Naive B cell (primary cell): ENCODE measurements around the gene BCKDHA. TPM values are rescaled to one million over a fixed set of nuclear protein-coding genes. Genes with fewer than 3 reads are reported as not detected.
"Not testable (repeated sequence)": the region's sequence is repeated elsewhere in the genome, so short reads cannot be mapped to it uniquely, and the experiment has no call there.

ENCODE experiments used
- ATAC-seq, 2 donors: fragments of 150-1000 bp; cut with Tn5 transposase; 2 replicates each; pipeline ENCODE4 v1.10.0; 2021; ENCODE audit warnings: low read depth in 2 of 2, mild to moderate bottlenecking in 2 of 2, moderate library complexity in 2 of 2
- DNase-seq: peaks from one replicate; pipeline ENCODE4 v3.0.0; 2022
- H3K27ac Mint-ChIP-seq, 6 donors: one replicate each; pipeline ENCODE4 v1.8.0; 2020 to 2022; ENCODE audit warnings: mild to moderate bottlenecking in 6 of 6, mixed read lengths in 6 of 6, moderate library complexity in 5 of 6, inconsistent platforms in 2 of 6
- H3K27me3 Mint-ChIP-seq, 3 donors: one replicate each; pipeline ENCODE4 v1.8.0; 2021 to 2022; ENCODE audit warnings: mixed read lengths in 3 of 3, mild to moderate bottlenecking in 1 of 3
- H3K36me3 Mint-ChIP-seq, 2 donors: one replicate each; pipeline ENCODE4 v1.8.0; 2020 to 2022; ENCODE audit warnings: mixed read lengths in 2 of 2, inconsistent platforms in 1 of 2, mild to moderate bottlenecking in 1 of 2
- H3K4me1 Mint-ChIP-seq, 3 donors: one replicate each; pipeline ENCODE4 v1.8.0; 2020 to 2022; ENCODE audit warnings: mixed read lengths in 3 of 3, inconsistent platforms in 1 of 3, mild to moderate bottlenecking in 1 of 3, moderate library complexity in 1 of 3
- H3K4me3 Mint-ChIP-seq, 8 donors: one replicate each; pipeline ENCODE4 v1.8.0; 2020 to 2022; ENCODE audit warnings: mild to moderate bottlenecking in 8 of 8, mixed read lengths in 8 of 8, moderate library complexity in 8 of 8, inconsistent platforms in 2 of 8
- H3K9me3 Mint-ChIP-seq, 7 donors: one replicate each; pipeline ENCODE4 v1.8.0; 2020 to 2022; ENCODE audit warnings: mixed read lengths in 7 of 7, mild to moderate bottlenecking in 5 of 7, inconsistent platforms in 2 of 7, moderate library complexity in 1 of 7
- polyA plus RNA-seq, 6 donors: library from polyadenylated mRNA; unstranded; fragments of 300-500 nt; fragmentation: Illumina TruSeq; gene quantifications; one replicate each; pipeline ENCODE4 v1.2.3, GENCODE V29; 2021; ENCODE audit warnings: low read depth in 6 of 6

The BCKDHA gene
- polyA plus RNA-seq, 6 donors from 2014 or later: 50.3 to 79.8 (median 68.0) TPM

DNA sequence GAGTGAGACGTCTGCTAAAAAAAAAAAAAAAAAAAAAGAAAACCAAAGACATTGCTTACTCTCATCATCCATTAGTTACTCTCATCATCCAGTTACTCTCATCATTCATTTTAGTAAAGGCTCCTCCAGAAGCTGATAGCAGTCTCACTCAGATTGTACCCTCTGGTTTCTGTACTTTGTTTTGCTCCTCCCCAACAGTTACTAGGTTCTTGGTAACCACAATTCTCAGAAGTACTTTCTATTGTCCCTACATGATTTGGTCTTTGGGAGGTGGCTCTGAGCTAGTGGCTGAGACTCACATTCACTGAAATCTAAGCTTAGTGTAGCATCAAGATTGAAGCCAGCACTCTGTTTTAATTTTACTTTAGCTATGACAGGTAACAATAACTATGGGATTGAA lies 59.6 kb downstream of the BCKDHA start:
- H3K4me3 Mint-ChIP-seq: no peak overlapping the region

GRCh38 chr19:41462497-41462896 lies 64.9 kb downstream of the BCKDHA start:
- DNase-seq: no peak
- Mint-ChIP-seq H3K36me3 (no peaks in the 10 kb centered on the region), H3K4me1 (peaks cover 29 to 35% (median 33%) of the 10 kb centered on the region in 3 donors), H3K27ac (peak overlapping the region; percentile 48 to 99 (median 90)), H3K4me3 (no peak overlapping the region), H3K9me3 (no peaks in the 10 kb centered on the region), H3K27me3 (peaks cover 14 to 42% (median 24%) of the 10 kb centered on the region in 3 donors)
- no peak for ATAC-seq

More for the DNA sequence above, 59.6 kb downstream of the BCKDHA start:
- H3K27ac Mint-ChIP-seq: peak overlapping the region in 1 of 6 donors; percentile 83
- DNase-seq (no peak), ATAC-seq (no peak)
- H3K4me1 Mint-ChIP-seq: peaks cover 14 to 27% (median 18%) of the 10 kb centered on the region in 3 donors
- peaks cover 0 to 3% of the 10 kb centered on the region in 2 donors for H3K36me3 Mint-ChIP-seq
- H3K27me3 Mint-ChIP-seq: peaks cover 19 to 39% (median 24%) of the 10 kb centered on the region in 3 donors
- no peaks in the 10 kb centered on the region for H3K9me3 Mint-ChIP-seq

- Mint-ChIP-seq H3K4me3 (peak overlapping the region in 7 of 8 donors; percentile 48 to 83 (median 58)), H3K4me1 (peaks cover 29 to 35% (median 33%) of the 10 kb centered on the region in 3 donors), H3K27me3 (peaks cover 12 to 42% (median 24%) of the 10 kb centered on the region in 3 donors), H3K27ac (peak overlapping the region; percentile 80 to 99 (median 94))
- H3K9me3 Mint-ChIP-seq, H3K36me3 Mint-ChIP-seq: not testable (repeated sequence)
- ATAC-seq (peak; percentile 77 to 81), DNase-seq (peak; percentile 82)
These were observed 65.9 kb downstream of the BCKDHA start for GRCh38 chr19:41463257-41464256.

Other genes starting within 250 kb of the BCKDHA start
- gene CYP2S1, start 204.6 kb upstream of the BCKDHA start, polyA plus RNA-seq: not detected
- 1 to 10 TPM in 1 of 6 donors, under 1 TPM in 4, not detected in 1; 0.05 to 1.4 (median 0.26) TPM for gene AXL, start 178.6 kb upstream of the BCKDHA start, polyA plus RNA-seq
- 10 to 100 TPM; 26.2 to 85.3 (median 54.4) TPM for gene HNRNPUL1, start 133.4 kb upstream of the BCKDHA start, polyA plus RNA-seq
- 10 to 100 TPM; 19.8 to 37.2 (median 31.7) TPM for gene CCDC97, start 87.6 kb upstream of the BCKDHA start, polyA plus RNA-seq
- 10 to 100 TPM; 20.1 to 61.9 (median 35.4) TPM for gene TGFB1, start 43.9 kb upstream of the BCKDHA start, polyA plus RNA-seq
- gene B9D2, start 33.7 kb upstream of the BCKDHA start, polyA plus RNA-seq: 10 to 100 TPM in 5 of 6 donors, 1 to 10 TPM in 1; 3.2 to 17.3 (median 14.3) TPM
- gene TMEM91, start 21.3 kb upstream of the BCKDHA start, polyA plus RNA-seq: 1 to 10 TPM in 5 of 6 donors, not detected in 1; 1.7 to 3.5 (median 2.2) TPM
- gene EXOSC5, start 459 bp upstream of the BCKDHA start, polyA plus RNA-seq: 10 to 100 TPM; 48.5 to 74.5 (median 62.6) TPM
- under 1 TPM in 4 of 6 donors, not detected in 2; 0.26 to 0.93 (median 0.35) TPM for gene B3GNT8, start 29.6 kb downstream of the BCKDHA start, polyA plus RNA-seq
- 10 to 100 TPM; 47.0 to 67.1 (median 57.7) TPM for gene DMAC2, start 42.1 kb downstream of the BCKDHA start, polyA plus RNA-seq
- not detected for gene ERICH4, start 45.3 kb downstream of the BCKDHA start, polyA plus RNA-seq
- 10 to 100 TPM in 5 of 6 donors, 1 to 10 TPM in 1; 7.1 to 57.2 (median 20.0) TPM for gene CEACAM21, start 178.3 kb downstream of the BCKDHA start, polyA plus RNA-seq
- gene CEACAM4, start 229.3 kb downstream of the BCKDHA start, polyA plus RNA-seq: under 1 TPM in 1 of 6 donors, not detected in 5; 0.44 TPM